D721Med (cell line): ENCODE measurements around the gene PMM1.
"Not testable (repeated sequence)": the region's sequence is repeated elsewhere in the genome, so short reads cannot be mapped to it uniquely, and the experiment has no call there.

Experiments
- DNase-seq: peaks from one replicate; pipeline ENCODE4 v3.0.0; 2011; ENCODE audit warnings: low spot score; ENCODE audit not compliant: insufficient read length
- FAIRE-seq: peaks from 2 replicates; lab custom pipeline; 2011; peaks lifted over from hg19 to GRCh38; lab: Jason Lieb, UNC
- CTCF ChIP-seq: IDR thresholded peaks from 2 replicates; pipeline ENCODE4 v1.5.1; 2012; ENCODE audit warnings: mild to moderate bottlenecking, control low read depth; ENCODE audit not compliant: insufficient read depth; ENCODE audit errors: missing control alignments

Gene PMM1

GRCh38 chr22:41563051-41563711, 26.5 kb downstream of the PMM1 start:
- no peak for FAIRE-seq
- TF ChIP-seq CTCF = no peak
- no peak for DNase-seq

- no peak for DNase-seq
- no peak for FAIRE-seq
- TF ChIP-seq CTCF = no peak
These were observed 27.2 kb downstream of the PMM1 start for GRCh38 chr22:41562461-41562860.

- no peak for FAIRE-seq
- TF ChIP-seq CTCF = no peak
These were observed 27.9 kb downstream of the PMM1 start for GRCh38 chr22:41561788-41562187.

GRCh38 chr22:41561335-41561734, 28.3 kb downstream of the PMM1 start:
- TF ChIP-seq CTCF = no peak
- no peak for FAIRE-seq
- no peak for DNase-seq

More at GRCh38 chr22:41561788-41562187, 27.9 kb downstream of the PMM1 start:
- DNase-seq = no peak

GRCh38 chr22:41560095-41560471, 29.6 kb downstream of the PMM1 start:
- FAIRE-seq = no peak
- TF ChIP-seq CTCF = no peak

GRCh38 chr22:41558241-41558630, 31.4 kb downstream of the PMM1 start:
- FAIRE-seq, DNase-seq: not testable (repeated sequence)

More at GRCh38 chr22:41560095-41560471, 29.6 kb downstream of the PMM1 start:
- DNase-seq = no peak

- TF ChIP-seq CTCF = no peak
- no peak for FAIRE-seq
- no peak for DNase-seq
These were observed 32.0 kb downstream of the PMM1 start for GRCh38 chr22:41557401-41558240.
